Measurements from ENCODE around the gene HLA-E. TPM values are rescaled to one million over a fixed set of nuclear protein-coding genes. Genes with fewer than 3 reads are reported as not detected.

The HLA-E gene
- 185 and 187 TPM in 2 replicates for total RNA-seq

GRCh38 chr6:30489081-30490025 lies at the start of gene HLA-E:
Gene HLA-E, plus strand, starts transcription at chr6:30489509. Its CDS starts 23 bp downstream, at chr6:30489532.

Other genes with a start within 250 kb of the HLA-E start
- 6.1 and 6.6 TPM in 2 replicates for gene TRIM39, start 162.6 kb upstream of the HLA-E start, total RNA-seq
- gene RPP21, start 144.4 kb upstream of the HLA-E start, total RNA-seq = 24.4 and 34.2 TPM in 2 replicates
- 77.4 and 79.3 TPM in 2 replicates for gene GNL1, start 67.0 kb downstream of the HLA-E start, total RNA-seq
- gene PRR3, start 67.8 kb downstream of the HLA-E start, total RNA-seq = 4.7 and 5.2 TPM in 2 replicates
- gene ABCF1, start 81.9 kb downstream of the HLA-E start, total RNA-seq = 37.2 and 45.9 TPM in 2 replicates
- 10.4 and 12.0 TPM in 2 replicates for gene PPP1R10, start 127.7 kb downstream of the HLA-E start, total RNA-seq
- 39.6 and 48.1 TPM in 2 replicates for gene MRPS18B, start 128.3 kb downstream of the HLA-E start, total RNA-seq
- gene ATAT1, start 137.4 kb downstream of the HLA-E start, total RNA-seq = 2.2 and 5.4 TPM in 2 replicates
- gene C6orf136, start 157.6 kb downstream of the HLA-E start, total RNA-seq = 2.2 and 2.7 TPM in 2 replicates
- gene DHX16, start 183.5 kb downstream of the HLA-E start, total RNA-seq = 29.3 and 36.6 TPM in 2 replicates
- 40.8 and 43.5 TPM in 2 replicates for gene PPP1R18, start 197.1 kb downstream of the HLA-E start, total RNA-seq
- 1.4 and 1.7 TPM in 2 replicates for gene NRM, start 201.5 kb downstream of the HLA-E start, total RNA-seq
- gene MDC1, start 227.8 kb downstream of the HLA-E start, total RNA-seq = 2.4 and 3.2 TPM in 2 replicates
- 409 and 447 TPM in 2 replicates for gene TUBB, start 230.8 kb downstream of the HLA-E start, total RNA-seq

Data from bronchial smooth muscle cell (primary cell).